Aorta (tissue), 5 donors: ENCODE measurements around the gene PKNOX2. TPM values are rescaled to one million over a fixed set of nuclear protein-coding genes. Genes with fewer than 3 reads are reported as not detected.

Source experiments
- ATAC-seq: fragments of 200-7000 bp; cut with Tn5 transposase; one replicate; pipeline ENCODE4 v1.9.1; 2022; ENCODE audit warnings: moderate library complexity; ENCODE audit not compliant: low FRiP score
- DNase-seq, 2 donors: peaks; one replicate each; pipeline ENCODE4 v3.0.0-alpha.2; 2020
- H3K27ac ChIP-seq, 2 donors: one replicate each; pipeline ENCODE4 v1.5.1; 2013; ENCODE audit warnings: low read length in 2 of 2, mild to moderate bottlenecking in 2 of 2, moderate library complexity in 2 of 2, control low read depth in 1 of 2, inconsistent platforms in 1 of 2, low read depth in 1 of 2
- H3K27me3 ChIP-seq, 2 donors: one replicate each; pipeline ENCODE4 v1.6.1; 2013; ENCODE audit warnings: control low read depth in 1 of 2, low read length in 1 of 2, mild to moderate bottlenecking in 1 of 2, moderate library complexity in 1 of 2; ENCODE audit not compliant: insufficient read depth in 2 of 2, control insufficient read depth in 1 of 2
- H3K36me3 ChIP-seq, 2 donors: one replicate each; pipeline ENCODE4 v1.6.1; 2013; ENCODE audit warnings: control low read depth in 1 of 2, low read length in 1 of 2, mild to moderate bottlenecking in 1 of 2; ENCODE audit not compliant: insufficient read depth in 2 of 2, control insufficient read depth in 1 of 2
- H3K4me1 ChIP-seq, 2 donors: one replicate each; pipeline ENCODE4 v1.6.1; 2013; ENCODE audit warnings: low read length in 2 of 2, control low read depth in 1 of 2, mild to moderate bottlenecking in 1 of 2, moderate library complexity in 1 of 2; ENCODE audit not compliant: insufficient read depth in 2 of 2, control insufficient read depth in 1 of 2
- H3K4me3 ChIP-seq, 2 donors: one replicate each; pipeline ENCODE4 v1.5.1; 2013; ENCODE audit warnings: low read length in 2 of 2, control low read depth in 1 of 2, mild to moderate bottlenecking in 1 of 2
- H3K9me3 ChIP-seq: one replicate; pipeline ENCODE4 v1.6.1; 2013; ENCODE audit warnings: mild to moderate bottlenecking, low read length; ENCODE audit not compliant: control insufficient read depth
- WGBS, 2 donors: extraction: QIAGEN DNeasy Blood & Tissue Kit; methylation state at CpG; one replicate each; pipeline ENCODE4 v1.1.7; 2013; 5-methylcytosine and 5-hydroxymethylcytosine counted together
- intact Hi-C, 2 donors: fragments of 100-400 bp; cut with DNase I; formaldehyde crosslinking; loops; one replicate each; pipeline versions ENCODE4 v1.14.2 to v1.15.0; 2022
- polyA plus RNA-seq, 2 donors: library from polyadenylated mRNA; stranded (reverse); fragments of 200-250 nt; gene quantifications; one replicate each; pipeline ENCODE4 v1.2.3, GENCODE V29; 2013
- total RNA-seq, 2 donors: library from RNA; stranded (reverse); fragmentation: NEBNext Ultra II Directional; extraction: Animal tissue kit (Norgen Biotek cat#: 25700); gene quantifications; one replicate each; pipeline ENCODE4 v1.2.1, GENCODE V29; 2021
- donor health status: healthy with polysubstance abuse.
- donor health status: Bipolar disorder and iron deficiency.
- donor health status: DM: no; HTN: no; CAD: no.
- donor health status: DM: no; HTN: no; CAD: no.
- donor health status: DM: yes; HTN: yes; CAD: no.

The PKNOX2 gene
- total and polyA plus RNA-seq, 4 donors = 1.8 to 19.8 (median 5.8) TPM

GRCh38 chr11:125408311-125408711 lies 243.8 kb downstream of the PKNOX2 start:
- Histone ChIP-seq H3K9me3 (no peaks in the 10 kb centered on the region), H3K4me3 (no peak overlapping the region), H3K36me3 (no peaks in the 10 kb centered on the region), H3K4me1 (no peaks in the 10 kb centered on the region), H3K27ac (no peak overlapping the region), H3K27me3 (no peaks in the 10 kb centered on the region)
- no peak for ATAC-seq
- WGBS, 2 donors = 69 to 79% methylated on average over 9 to 12 of the region's 12 CpGs
- DNase-seq = peak in 1 of 2 donors; percentile 33
- intact Hi-C loops = loop anchor here (5.0 kb wide), 2 partner anchors 61 to 246 kb away; partner anchors contain the start of gene PKNOX2 (in 1 of the 2)

GRCh38 chr11:125410091-125410490 lies 245.5 kb downstream of the PKNOX2 start:
- ATAC-seq = no peak
- Histone ChIP-seq H3K9me3 (no peaks in the 10 kb centered on the region), H3K36me3 (no peaks in the 10 kb centered on the region), H3K27ac (no peak overlapping the region), H3K27me3 (no peaks in the 10 kb centered on the region), H3K4me1 (no peaks in the 10 kb centered on the region), H3K4me3 (no peak overlapping the region)
- intact Hi-C loops = loop anchor here in 1 of 2 donors (5.0 kb wide), 1 partner anchor 448 kb away; no protein-coding TSS in a partner anchor
- DNase-seq = peak in 1 of 2 donors; percentile 35
- WGBS, 2 donors = 63% methylated on average over 12 of the region's 12 CpGs

- H3K27ac ChIP-seq = no peak overlapping the region
- H3K9me3 ChIP-seq = no peaks in the 10 kb centered on the region
- no peaks in the 10 kb centered on the region for H3K4me1 ChIP-seq
- H3K36me3 ChIP-seq = no peaks in the 10 kb centered on the region
- DNase-seq = peak in 1 of 2 donors; percentile 40
- intact Hi-C loops = loop anchor here in 1 of 2 donors (5.0 kb wide), 1 partner anchor 450 kb away; no protein-coding TSS in a partner anchor
- no peak overlapping the region for H3K4me3 ChIP-seq
- WGBS, 2 donors = 88 to 89% methylated on average over 7 of the region's 7 CpGs
- no peaks in the 10 kb centered on the region for H3K27me3 ChIP-seq
- no peak for ATAC-seq
Measured at GRCh38 chr11:125412177-125412496, 247.6 kb downstream of the PKNOX2 start.

- ATAC-seq = no peak
- WGBS, 2 donors = 86 to 90% methylated on average over 7 of the region's 7 CpGs
Measured at GRCh38 chr11:125412509-125412908, 248.0 kb downstream of the PKNOX2 start.

GRCh38 chr11:125413226-125413625 lies 248.7 kb downstream of the PKNOX2 start:
- Histone ChIP-seq H3K36me3 (no peaks in the 10 kb centered on the region), H3K4me1 (no peaks in the 10 kb centered on the region), H3K27ac (no peak overlapping the region), H3K9me3 (no peaks in the 10 kb centered on the region), H3K4me3 (no peak overlapping the region), H3K27me3 (no peaks in the 10 kb centered on the region)
- DNase-seq (peak in 1 of 2 donors; percentile 45), ATAC-seq (no peak)
- intact Hi-C loops = loop anchor here in 1 of 2 donors (5.0 kb wide), 1 partner anchor 451 kb away; no protein-coding TSS in a partner anchor
- WGBS, 2 donors = 78 to 84% methylated on average over 7 of the region's 7 CpGs

More at GRCh38 chr11:125412509-125412908, 248.0 kb downstream of the PKNOX2 start:
- H3K27me3 ChIP-seq = no peaks in the 10 kb centered on the region
- peak in 1 of 2 donors; percentile 24 for DNase-seq
- H3K27ac ChIP-seq = no peak overlapping the region
- no peak overlapping the region for H3K4me3 ChIP-seq
- intact Hi-C loops = loop anchor here in 1 of 2 donors (5.0 kb wide), 1 partner anchor 450 kb away; no protein-coding TSS in a partner anchor
- no peaks in the 10 kb centered on the region for H3K4me1 ChIP-seq
- H3K9me3 ChIP-seq = no peaks in the 10 kb centered on the region
- no peaks in the 10 kb centered on the region for H3K36me3 ChIP-seq

- H3K27me3 ChIP-seq = no peaks in the 10 kb centered on the region
- H3K9me3 ChIP-seq = no peaks in the 10 kb centered on the region
- DNase-seq (peak in 1 of 2 donors; percentile 40), ATAC-seq (no peak)
- intact Hi-C loops = loop anchor here in 1 of 2 donors (5.0 kb wide), 1 partner anchor 452 kb away; no protein-coding TSS in a partner anchor
- 91 to 95% methylated on average over 4 of the region's 4 CpGs for WGBS, 2 donors
- H3K4me1 ChIP-seq = no peaks in the 10 kb centered on the region
- no peak overlapping the region for H3K27ac ChIP-seq
- H3K36me3 ChIP-seq = no peaks in the 10 kb centered on the region
- H3K4me3 ChIP-seq = no peak overlapping the region
Measured at GRCh38 chr11:125414121-125414520, 249.6 kb downstream of the PKNOX2 start.

- no peaks in the 10 kb centered on the region for H3K9me3 ChIP-seq
- no peaks in the 10 kb centered on the region for H3K27me3 ChIP-seq
- no peaks in the 10 kb centered on the region for H3K36me3 ChIP-seq
- no peak overlapping the region for H3K27ac ChIP-seq
- ATAC-seq = no peak
- no peak overlapping the region for H3K4me3 ChIP-seq
- 77 to 83% methylated on average over 20 of the region's 20 CpGs for WGBS, 2 donors
- intact Hi-C loops = no loop called here
- DNase-seq = peak in 1 of 2 donors; percentile 54
- H3K4me1 ChIP-seq = no peaks in the 10 kb centered on the region
Measured at GRCh38 chr11:125416981-125417935, 252.7 kb downstream of the PKNOX2 start.

- DNase-seq = peak in 1 of 2 donors; percentile 41
- H3K4me3 ChIP-seq = no peak overlapping the region
- ATAC-seq = no peak
- H3K9me3 ChIP-seq = no peaks in the 10 kb centered on the region
- 79 to 80% methylated on average over 9 of the region's 9 CpGs for WGBS, 2 donors
- no peaks in the 10 kb centered on the region for H3K27me3 ChIP-seq
- intact Hi-C loops = no loop called here
- no peak overlapping the region for H3K27ac ChIP-seq
- H3K36me3 ChIP-seq = no peaks in the 10 kb centered on the region
- H3K4me1 ChIP-seq = no peaks in the 10 kb centered on the region
Measured at GRCh38 chr11:125418396-125418795, 253.8 kb downstream of the PKNOX2 start.
